Neutrophil (primary cell): ENCODE results near the gene ACTR3.

Experiments
- H3K27ac ChIP-seq: fragments of 200-600 bp; sonication (generic); 2 replicates; pipeline ENCODE4 v1.5.1; 2016; ENCODE audit warnings: mild to moderate bottlenecking, moderate library complexity
- H3K27me3 ChIP-seq: fragments of 200-600 bp; sonication (generic); 2 replicates; pipeline ENCODE4 v1.6.0; 2016; ENCODE audit warnings: mild to moderate bottlenecking
- H3K36me3 ChIP-seq: fragments of 200-600 bp; sonication (generic); 2 replicates; pipeline ENCODE4 v1.5.1; 2017
- H3K4me1 ChIP-seq, 2 experiments: fragments of 200-600 bp in 1 of 2; sonication (generic) in 1 of 2; 1 replicate in 1 of 2; 2 replicates in 1 of 2; pipeline versions ENCODE4 v1.5.1 to v1.6.1; 2013 to 2016; ENCODE audit warnings: low read depth in 1 of 2, low read length in 1 of 2, mild to moderate bottlenecking in 1 of 2, moderate library complexity in 1 of 2; ENCODE audit not compliant: control insufficient read depth in 1 of 2, insufficient read depth in 1 of 2
- H3K4me3 ChIP-seq, 2 experiments: fragments of 200-600 bp in 1 of 2; sonication (generic) in 1 of 2; 1 replicate in 1 of 2; 2 replicates in 1 of 2; pipeline ENCODE4 v1.5.1; 2013 to 2016; ENCODE audit warnings: low read depth in 1 of 2, low read length in 1 of 2, mild to moderate bottlenecking in 1 of 2, moderate library complexity in 1 of 2
- H3K9me3 ChIP-seq: fragments of 200-600 bp; sonication (generic); 2 replicates; pipeline ENCODE4 v1.5.1; 2016
- CTCF ChIP-seq: fragments of 200-600 bp; sonication (generic); IDR thresholded peaks from 2 replicates; pipeline ENCODE4 v1.5.1; 2016; ENCODE audit warnings: antibody characterized with exemption

The ACTR3 gene

DNA sequence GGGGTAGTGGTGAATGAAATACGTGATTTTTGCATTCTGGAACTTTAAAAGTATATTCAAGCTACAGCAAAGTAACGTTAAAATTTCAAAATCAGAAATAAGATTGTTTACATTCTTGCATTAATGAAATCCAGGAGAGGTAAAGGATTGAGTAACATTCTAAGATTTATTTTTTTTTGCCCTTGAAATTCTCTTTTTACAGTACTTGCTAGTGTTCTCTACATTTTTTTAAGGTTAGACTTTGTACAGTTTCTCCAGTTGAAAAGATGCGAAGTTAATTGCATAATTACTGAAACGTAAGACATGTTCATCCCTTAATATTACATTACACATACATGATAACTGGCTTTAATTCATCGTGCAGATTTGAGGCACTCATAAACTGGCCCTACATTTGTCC is 74.5 kb downstream of the ACTR3 start:
- Histone ChIP-seq H3K36me3 (peaks cover 46% of the 10 kb centered on the region), H3K9me3 (no peaks in the 10 kb centered on the region), H3K27ac (no peak overlapping the region), H3K4me3 (no peak overlapping the region), H3K4me1 (peaks cover 19 to 23% of the 10 kb centered on the region in 2 experiments), H3K27me3 (no peaks in the 10 kb centered on the region)
- TF ChIP-seq CTCF: no peak

- Histone ChIP-seq H3K4me3 (no peak overlapping the region), H3K4me1 (peaks cover 19 to 23% of the 10 kb centered on the region in 2 experiments), H3K27ac (peak overlapping the region; percentile 76), H3K36me3 (peaks cover 44% of the 10 kb centered on the region), H3K27me3 (no peaks in the 10 kb centered on the region), H3K9me3 (no peaks in the 10 kb centered on the region)
- TF ChIP-seq CTCF: no peak
These were observed 75.3 kb downstream of the ACTR3 start for GRCh38 chr2:113965228-113965627.

- H3K27me3 ChIP-seq: no peaks in the 10 kb centered on the region
- peak overlapping the region; percentile 76 for H3K27ac ChIP-seq
- TF ChIP-seq CTCF: no peak
- peaks cover 44% of the 10 kb centered on the region for H3K36me3 ChIP-seq
- H3K4me3 ChIP-seq: no peak overlapping the region
- H3K4me1 ChIP-seq: peaks cover 19 to 23% of the 10 kb centered on the region in 2 experiments
- no peaks in the 10 kb centered on the region for H3K9me3 ChIP-seq
These were observed 75.8 kb downstream of the ACTR3 start for GRCh38 chr2:113965644-113966043.

DNA sequence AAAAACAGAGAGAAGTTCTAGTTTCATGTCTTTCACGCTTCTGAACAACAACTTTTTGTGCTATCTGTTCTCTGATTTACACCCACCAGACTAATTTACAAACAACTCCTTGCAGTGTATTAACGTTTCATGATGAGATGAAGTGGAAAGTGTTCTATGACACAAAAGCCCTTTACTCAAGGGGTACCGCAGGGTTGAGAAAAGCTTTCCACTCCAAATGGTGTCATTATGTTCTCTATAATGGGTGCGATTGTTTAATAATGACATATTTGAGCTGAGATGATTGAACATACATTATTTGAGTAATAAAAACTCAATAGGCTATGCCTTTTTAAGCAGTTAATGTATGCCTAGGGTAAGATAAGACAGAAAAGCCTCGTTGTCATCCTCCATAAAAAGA is 76.3 kb downstream of the ACTR3 start:
- Histone ChIP-seq H3K27me3 (no peaks in the 10 kb centered on the region), H3K9me3 (no peaks in the 10 kb centered on the region), H3K4me3 (no peak overlapping the region), H3K36me3 (peaks cover 44% of the 10 kb centered on the region), H3K27ac (peak overlapping the region; percentile 76), H3K4me1 (peaks cover 19 to 23% of the 10 kb centered on the region in 2 experiments)
- no peak for TF ChIP-seq CTCF

GRCh38 chr2:113966832-113967231 is 76.9 kb downstream of the ACTR3 start:
- H3K36me3 ChIP-seq: peaks cover 46% of the 10 kb centered on the region
- H3K4me3 ChIP-seq: no peak overlapping the region
- H3K27ac ChIP-seq: peak overlapping the region; percentile 76
- TF ChIP-seq CTCF: no peak
- H3K9me3 ChIP-seq: no peaks in the 10 kb centered on the region
- H3K4me1 ChIP-seq: peaks cover 19 to 23% of the 10 kb centered on the region in 2 experiments
- no peaks in the 10 kb centered on the region for H3K27me3 ChIP-seq

DNA sequence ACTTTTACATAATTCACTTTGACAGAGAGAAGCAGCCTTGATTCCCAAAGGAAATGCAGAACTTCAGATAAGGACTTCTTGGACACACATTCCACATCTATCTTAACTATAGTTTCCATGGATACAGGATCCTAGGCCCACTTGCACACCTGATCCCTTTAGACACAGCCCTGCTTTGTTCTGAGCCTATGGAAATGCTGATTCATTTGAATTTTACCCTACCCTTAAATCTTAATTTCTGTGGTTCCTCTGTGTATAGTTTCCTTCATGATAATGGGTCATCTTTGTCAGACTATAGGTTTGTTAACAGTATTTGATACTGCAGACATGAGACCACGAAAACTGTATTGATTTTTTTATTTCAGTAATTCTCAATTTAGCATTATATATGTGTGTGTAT is 77.4 kb downstream of the ACTR3 start:
- H3K9me3 ChIP-seq: no peaks in the 10 kb centered on the region
- H3K4me3 ChIP-seq: no peak overlapping the region
- H3K27me3 ChIP-seq: no peaks in the 10 kb centered on the region
- TF ChIP-seq CTCF: no peak
- peak overlapping the region; percentile 76 for H3K27ac ChIP-seq
- H3K4me1 ChIP-seq: peaks cover 19 to 23% of the 10 kb centered on the region in 2 experiments
- peaks cover 50% of the 10 kb centered on the region for H3K36me3 ChIP-seq
